Measurements from ENCODE around the gene ATP5IF1. TPM values are rescaled to one million over a fixed set of nuclear protein-coding genes. Genes with fewer than 3 reads are reported as not detected.

Gene ATP5IF1
- total and polyA plus RNA-seq, 9 of the 15 experiments (the other 6 are each of a cell fraction or from before 2014, with no cell fraction given), result 292 to 1,422 (median 388) TPM

DNA sequence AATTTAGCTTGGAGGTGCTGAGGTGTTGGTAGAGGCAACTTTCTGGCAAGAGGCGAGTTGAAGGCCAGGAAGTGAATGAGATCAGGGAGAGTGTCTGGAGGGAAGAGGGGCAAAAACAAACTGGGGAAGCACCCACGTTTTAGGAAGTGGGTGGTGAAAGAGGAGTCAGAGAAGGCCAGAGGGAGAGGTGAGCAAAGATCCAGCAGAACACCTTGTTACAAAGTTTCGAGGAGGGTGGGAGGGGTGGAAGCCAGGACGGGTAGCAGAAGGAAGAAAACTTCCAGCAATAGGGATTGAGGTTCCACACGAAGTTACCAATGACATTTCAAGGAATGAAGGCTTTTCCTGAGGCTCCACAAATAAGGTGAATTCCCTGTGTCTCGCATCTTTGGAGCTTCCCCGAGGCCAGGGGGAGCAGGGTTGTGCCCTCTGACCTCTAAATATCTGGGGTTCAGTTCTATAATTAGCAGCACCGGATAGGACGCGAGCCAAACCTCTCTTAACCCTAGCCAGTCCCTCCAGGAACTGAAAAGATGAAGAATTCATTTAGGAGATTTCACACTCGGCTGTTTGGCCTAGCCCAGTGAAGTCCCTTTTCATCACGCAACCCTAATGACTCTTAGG, 22.8 kb downstream of the ATP5IF1 start (continued):
- TF ChIP-seq, protein P1, sequence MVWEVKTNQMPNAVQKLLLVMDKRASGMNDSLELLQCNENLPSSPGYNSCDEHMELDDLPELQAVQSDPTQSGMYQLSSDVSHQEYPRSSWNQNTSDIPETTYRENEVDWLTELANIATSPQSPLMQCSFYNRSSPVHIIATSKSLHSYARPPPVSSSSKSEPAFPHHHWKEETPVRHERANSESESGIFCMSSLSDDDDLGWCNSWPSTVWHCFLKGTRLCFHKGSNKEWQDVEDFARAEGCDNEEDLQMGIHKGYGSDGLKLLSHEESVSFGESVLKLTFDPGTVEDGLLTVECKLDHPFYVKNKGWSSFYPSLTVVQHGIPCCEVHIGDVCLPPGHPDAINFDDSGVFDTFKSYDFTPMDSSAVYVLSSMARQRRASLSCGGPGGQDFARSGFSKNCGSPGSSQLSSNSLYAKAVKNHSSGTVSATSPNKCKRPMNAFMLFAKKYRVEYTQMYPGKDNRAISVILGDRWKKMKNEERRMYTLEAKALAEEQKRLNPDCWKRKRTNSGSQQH (CRISPR knock-in tag; IDR thresholded peaks at IDR 0.05), result peak; percentile 92
- TF ChIP-seq, protein P2, sequence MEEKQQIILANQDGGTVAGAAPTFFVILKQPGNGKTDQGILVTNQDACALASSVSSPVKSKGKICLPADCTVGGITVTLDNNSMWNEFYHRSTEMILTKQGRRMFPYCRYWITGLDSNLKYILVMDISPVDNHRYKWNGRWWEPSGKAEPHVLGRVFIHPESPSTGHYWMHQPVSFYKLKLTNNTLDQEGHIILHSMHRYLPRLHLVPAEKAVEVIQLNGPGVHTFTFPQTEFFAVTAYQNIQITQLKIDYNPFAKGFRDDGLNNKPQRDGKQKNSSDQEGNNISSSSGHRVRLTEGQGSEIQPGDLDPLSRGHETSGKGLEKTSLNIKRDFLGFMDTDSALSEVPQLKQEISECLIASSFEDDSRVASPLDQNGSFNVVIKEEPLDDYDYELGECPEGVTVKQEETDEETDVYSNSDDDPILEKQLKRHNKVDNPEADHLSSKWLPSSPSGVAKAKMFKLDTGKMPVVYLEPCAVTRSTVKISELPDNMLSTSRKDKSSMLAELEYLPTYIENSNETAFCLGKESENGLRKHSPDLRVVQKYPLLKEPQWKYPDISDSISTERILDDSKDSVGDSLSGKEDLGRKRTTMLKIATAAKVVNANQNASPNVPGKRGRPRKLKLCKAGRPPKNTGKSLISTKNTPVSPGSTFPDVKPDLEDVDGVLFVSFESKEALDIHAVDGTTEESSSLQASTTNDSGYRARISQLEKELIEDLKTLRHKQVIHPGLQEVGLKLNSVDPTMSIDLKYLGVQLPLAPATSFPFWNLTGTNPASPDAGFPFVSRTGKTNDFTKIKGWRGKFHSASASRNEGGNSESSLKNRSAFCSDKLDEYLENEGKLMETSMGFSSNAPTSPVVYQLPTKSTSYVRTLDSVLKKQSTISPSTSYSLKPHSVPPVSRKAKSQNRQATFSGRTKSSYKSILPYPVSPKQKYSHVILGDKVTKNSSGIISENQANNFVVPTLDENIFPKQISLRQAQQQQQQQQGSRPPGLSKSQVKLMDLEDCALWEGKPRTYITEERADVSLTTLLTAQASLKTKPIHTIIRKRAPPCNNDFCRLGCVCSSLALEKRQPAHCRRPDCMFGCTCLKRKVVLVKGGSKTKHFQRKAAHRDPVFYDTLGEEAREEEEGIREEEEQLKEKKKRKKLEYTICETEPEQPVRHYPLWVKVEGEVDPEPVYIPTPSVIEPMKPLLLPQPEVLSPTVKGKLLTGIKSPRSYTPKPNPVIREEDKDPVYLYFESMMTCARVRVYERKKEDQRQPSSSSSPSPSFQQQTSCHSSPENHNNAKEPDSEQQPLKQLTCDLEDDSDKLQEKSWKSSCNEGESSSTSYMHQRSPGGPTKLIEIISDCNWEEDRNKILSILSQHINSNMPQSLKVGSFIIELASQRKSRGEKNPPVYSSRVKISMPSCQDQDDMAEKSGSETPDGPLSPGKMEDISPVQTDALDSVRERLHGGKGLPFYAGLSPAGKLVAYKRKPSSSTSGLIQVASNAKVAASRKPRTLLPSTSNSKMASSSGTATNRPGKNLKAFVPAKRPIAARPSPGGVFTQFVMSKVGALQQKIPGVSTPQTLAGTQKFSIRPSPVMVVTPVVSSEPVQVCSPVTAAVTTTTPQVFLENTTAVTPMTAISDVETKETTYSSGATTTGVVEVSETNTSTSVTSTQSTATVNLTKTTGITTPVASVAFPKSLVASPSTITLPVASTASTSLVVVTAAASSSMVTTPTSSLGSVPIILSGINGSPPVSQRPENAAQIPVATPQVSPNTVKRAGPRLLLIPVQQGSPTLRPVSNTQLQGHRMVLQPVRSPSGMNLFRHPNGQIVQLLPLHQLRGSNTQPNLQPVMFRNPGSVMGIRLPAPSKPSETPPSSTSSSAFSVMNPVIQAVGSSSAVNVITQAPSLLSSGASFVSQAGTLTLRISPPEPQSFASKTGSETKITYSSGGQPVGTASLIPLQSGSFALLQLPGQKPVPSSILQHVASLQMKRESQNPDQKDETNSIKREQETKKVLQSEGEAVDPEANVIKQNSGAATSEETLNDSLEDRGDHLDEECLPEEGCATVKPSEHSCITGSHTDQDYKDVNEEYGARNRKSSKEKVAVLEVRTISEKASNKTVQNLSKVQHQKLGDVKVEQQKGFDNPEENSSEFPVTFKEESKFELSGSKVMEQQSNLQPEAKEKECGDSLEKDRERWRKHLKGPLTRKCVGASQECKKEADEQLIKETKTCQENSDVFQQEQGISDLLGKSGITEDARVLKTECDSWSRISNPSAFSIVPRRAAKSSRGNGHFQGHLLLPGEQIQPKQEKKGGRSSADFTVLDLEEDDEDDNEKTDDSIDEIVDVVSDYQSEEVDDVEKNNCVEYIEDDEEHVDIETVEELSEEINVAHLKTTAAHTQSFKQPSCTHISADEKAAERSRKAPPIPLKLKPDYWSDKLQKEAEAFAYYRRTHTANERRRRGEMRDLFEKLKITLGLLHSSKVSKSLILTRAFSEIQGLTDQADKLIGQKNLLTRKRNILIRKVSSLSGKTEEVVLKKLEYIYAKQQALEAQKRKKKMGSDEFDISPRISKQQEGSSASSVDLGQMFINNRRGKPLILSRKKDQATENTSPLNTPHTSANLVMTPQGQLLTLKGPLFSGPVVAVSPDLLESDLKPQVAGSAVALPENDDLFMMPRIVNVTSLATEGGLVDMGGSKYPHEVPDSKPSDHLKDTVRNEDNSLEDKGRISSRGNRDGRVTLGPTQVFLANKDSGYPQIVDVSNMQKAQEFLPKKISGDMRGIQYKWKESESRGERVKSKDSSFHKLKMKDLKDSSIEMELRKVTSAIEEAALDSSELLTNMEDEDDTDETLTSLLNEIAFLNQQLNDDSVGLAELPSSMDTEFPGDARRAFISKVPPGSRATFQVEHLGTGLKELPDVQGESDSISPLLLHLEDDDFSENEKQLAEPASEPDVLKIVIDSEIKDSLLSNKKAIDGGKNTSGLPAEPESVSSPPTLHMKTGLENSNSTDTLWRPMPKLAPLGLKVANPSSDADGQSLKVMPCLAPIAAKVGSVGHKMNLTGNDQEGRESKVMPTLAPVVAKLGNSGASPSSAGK (IDR thresholded peaks at IDR 0.05), result no peak; the same call in 1 of the 2 replicates
- TF ChIP-seq, protein P3, sequence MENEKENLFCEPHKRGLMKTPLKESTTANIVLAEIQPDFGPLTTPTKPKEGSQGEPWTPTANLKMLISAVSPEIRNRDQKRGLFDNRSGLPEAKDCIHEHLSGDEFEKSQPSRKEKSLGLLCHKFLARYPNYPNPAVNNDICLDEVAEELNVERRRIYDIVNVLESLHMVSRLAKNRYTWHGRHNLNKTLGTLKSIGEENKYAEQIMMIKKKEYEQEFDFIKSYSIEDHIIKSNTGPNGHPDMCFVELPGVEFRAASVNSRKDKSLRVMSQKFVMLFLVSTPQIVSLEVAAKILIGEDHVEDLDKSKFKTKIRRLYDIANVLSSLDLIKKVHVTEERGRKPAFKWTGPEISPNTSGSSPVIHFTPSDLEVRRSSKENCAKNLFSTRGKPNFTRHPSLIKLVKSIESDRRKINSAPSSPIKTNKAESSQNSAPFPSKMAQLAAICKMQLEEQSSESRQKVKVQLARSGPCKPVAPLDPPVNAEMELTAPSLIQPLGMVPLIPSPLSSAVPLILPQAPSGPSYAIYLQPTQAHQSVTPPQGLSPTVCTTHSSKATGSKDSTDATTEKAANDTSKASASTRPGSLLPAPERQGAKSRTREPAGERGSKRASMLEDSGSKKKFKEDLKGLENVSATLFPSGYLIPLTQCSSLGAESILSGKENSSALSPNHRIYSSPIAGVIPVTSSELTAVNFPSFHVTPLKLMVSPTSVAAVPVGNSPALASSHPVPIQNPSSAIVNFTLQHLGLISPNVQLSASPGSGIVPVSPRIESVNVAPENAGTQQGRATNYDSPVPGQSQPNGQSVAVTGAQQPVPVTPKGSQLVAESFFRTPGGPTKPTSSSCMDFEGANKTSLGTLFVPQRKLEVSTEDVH (IDR thresholded peaks at IDR 0.05; ENCODE audit: low read depth, partially characterized antibody), result peak; percentile 35
- peak; percentile 67 for TF ChIP-seq BRD9 (IDR thresholded peaks at IDR 0.05; ENCODE audit: low read depth, partially characterized antibody)
- TF ChIP-seq ARNT (IDR thresholded peaks at IDR 0.05), result 0 out of 4 replicates have a peak, but pooled peaks of 1 of the 2 experiments have one; percentile 28
- TF ChIP-seq RAD21 (CRISPR knock-in tag; conservative IDR thresholded peaks at IDR 0.05 in 1 of 2, IDR thresholded peaks at IDR 0.05 in 1 of 2), result 0 out of 4 replicates have a peak, but pooled peaks of 1 of the 2 experiments have one; percentile 13
- TF ChIP-seq ZFX (CRISPR knock-in tag; IDR thresholded peaks at IDR 0.05), result peak; percentile 95
- TF ChIP-seq ZNF584 (CRISPR knock-in tag; IDR thresholded peaks at IDR 0.05; ENCODE audit: low read depth), result peak; percentile 91; the same call in 1 of the 2 replicates
- no peak for TF ChIP-seq HNRNPH1 (optimal IDR thresholded peaks at IDR 0.05; ENCODE audit: low read depth, low read length)
- 0 out of 2 replicates have a peak, but pooled peaks have one; percentile 15 for TF ChIP-seq ZNF239 (CRISPR knock-in tag; IDR thresholded peaks at IDR 0.05)
- TF ChIP-seq MEF2D (tag; conservative IDR thresholded peaks at IDR 0.05; ENCODE audit: low read depth), result peak; percentile 91

Data from K562 (cell line).